Astrocyte of the cerebellum (primary cell): Measurements from ENCODE around the gene TLE5.
"Not testable (repeated sequence)": the region's sequence is repeated elsewhere in the genome, so short reads cannot be mapped to it uniquely, and the experiment has no call there.

Experiments used
- DNase-seq: peaks from one replicate; pipeline ENCODE4 v3.0.0-alpha.2; 2011; ENCODE audit warnings: low read depth
- H3K4me3 ChIP-seq: 2 replicates; pipeline ENCODE4 v1.5.1; 2011; ENCODE audit warnings: mild to moderate bottlenecking, low read depth, low read length, moderate library complexity
- CTCF ChIP-seq: IDR thresholded peaks from 2 replicates; pipeline ENCODE4 v1.5.1; 2012; ENCODE audit warnings: low read length, low read depth, moderate library complexity, mild to moderate bottlenecking; ENCODE audit errors: missing control alignments
- in situ Hi-C: cut with HindIII; loops from 2 replicates; pipeline ENCODE4 v1.10.0; 2017; ENCODE audit warnings: low sequenced_read_pairs

TLE5 gene

DNA sequence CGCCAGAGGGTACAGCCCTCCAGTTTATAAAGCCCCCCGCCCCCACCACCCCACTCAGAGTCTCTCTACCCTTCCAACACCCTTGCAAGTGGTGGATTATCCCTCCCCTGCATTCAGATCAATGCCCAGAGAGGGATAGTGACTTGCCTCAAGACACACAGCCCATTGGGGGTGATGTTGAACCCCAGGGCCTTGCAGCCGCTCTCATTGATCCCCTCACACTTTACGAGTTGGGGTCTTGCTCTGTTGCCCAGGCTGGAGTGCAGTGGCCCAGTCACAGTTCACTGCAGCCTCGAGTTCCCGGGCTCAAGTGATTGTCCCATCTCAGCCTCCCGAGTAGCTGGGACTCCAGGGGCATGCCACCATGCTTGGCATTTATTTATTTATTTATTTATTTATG, 44.4 kb downstream of the TLE5 start:
- H3K4me3 ChIP-seq: no peak overlapping the region
- no peak for DNase-seq
- in situ Hi-C loops: no loop called here
- no peak for TF ChIP-seq CTCF

DNA sequence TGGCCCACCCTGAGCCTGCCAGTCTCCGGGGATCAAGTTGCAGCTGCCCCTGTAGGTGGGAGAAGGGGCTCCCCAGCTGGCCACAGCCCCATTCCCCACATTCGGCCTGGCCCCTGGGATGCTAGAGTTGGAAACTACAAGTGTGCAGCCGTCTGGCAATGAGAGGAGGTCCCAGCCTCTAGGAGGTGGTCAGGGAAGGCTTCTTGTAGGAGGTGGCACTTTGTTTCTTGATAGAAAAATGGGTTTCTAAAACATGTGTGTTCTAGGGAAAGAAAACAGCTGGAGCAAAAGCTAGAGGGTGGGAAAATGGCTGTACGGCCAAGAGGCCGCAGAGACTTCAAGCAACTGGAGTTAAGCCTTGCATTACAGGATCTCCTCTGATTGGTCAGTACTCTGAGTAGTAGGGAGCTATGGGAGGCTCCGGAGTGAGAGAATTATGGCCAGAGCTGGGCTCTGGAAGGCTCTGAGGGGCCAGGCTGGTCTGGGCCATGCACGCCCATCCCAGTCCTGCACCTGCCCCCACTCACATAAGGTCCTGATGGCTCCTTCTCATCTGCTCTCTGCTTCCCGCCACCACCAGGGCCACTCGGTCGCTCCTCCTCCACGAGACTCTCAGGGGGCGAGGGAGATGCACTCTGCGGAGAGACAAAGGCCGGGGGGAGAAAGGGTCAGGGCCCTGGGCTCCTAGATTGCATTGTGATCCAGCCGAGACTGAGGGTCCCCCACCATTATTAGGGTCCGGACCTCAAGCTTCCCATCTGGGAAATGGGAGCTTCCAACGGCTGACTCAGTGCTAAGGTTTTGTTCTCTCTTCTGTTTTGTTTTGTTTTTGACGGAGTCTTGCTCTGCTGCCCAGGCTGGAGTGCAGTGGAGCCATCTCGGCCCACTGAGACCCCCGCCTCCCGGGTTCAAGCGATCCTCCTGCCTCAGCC, 46.9 kb downstream of the TLE5 start:
- in situ Hi-C loops: no loop called here
- TF ChIP-seq CTCF: no peak
- no peak overlapping the region for H3K4me3 ChIP-seq
- no peak for DNase-seq

- H3K4me3 ChIP-seq: no peak overlapping the region
- in situ Hi-C loops: no loop called here
- no peak for TF ChIP-seq CTCF
- DNase-seq: no peak
Measured at GRCh38 chr19:3014135-3014534, 48.2 kb downstream of the TLE5 start.

DNA sequence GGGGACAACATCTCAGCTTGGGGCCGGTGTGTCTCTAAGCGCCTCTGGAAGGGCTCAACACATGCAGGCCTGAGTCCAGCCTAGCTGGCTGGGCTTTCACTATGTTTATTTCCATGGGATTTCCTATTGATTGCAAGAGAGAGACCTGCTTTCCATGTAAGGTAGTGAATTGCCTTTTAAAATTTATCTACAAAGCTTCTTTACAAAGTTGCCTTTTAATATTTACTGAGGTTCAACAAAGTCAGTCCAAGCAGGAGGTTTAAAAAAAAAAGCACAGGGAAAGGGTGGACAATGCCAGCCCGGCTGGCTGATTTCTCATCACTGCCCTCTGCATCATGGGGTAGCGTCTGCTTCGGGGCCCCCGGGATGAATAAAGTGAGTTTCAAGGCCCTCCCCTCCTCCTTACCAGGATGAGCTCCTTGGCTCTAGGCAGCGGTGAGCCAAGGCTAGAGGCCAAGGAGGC, 49.0 kb downstream of the TLE5 start:
- in situ Hi-C loops: no loop called here
- H3K4me3 ChIP-seq: no peak overlapping the region
- DNase-seq: no peak
- no peak for TF ChIP-seq CTCF

DNA sequence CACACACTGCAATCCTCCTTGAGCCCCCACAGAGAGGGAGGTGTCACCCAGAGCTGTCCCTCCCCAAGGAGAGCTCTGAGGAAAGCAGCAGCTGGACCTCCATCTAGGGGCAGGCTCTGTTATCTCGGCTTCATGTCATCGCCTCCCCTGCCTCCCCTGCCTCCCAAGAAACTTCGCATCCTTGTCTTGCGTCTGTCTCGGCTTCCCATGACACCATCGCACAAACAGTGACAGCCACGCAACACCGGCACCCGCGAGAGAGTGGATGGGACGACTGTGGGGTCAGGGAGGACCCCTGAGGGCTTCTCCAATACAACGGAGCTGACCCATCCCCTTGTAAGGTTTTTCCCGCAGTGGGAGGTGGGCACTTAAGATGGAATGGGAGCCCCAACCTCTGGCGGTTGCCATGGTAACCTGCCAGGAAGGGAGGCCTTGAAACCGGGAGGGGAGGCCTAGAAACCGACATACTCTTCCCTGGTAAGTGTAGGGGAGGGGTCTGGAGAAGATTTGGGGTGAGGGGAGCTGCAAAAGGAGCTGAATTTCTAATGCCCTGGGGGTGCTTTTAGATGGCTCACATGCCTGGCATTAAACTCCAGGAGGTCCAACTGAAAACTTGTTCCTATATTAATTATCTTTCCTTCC, 49.6 kb downstream of the TLE5 start:
- no peak overlapping the region for H3K4me3 ChIP-seq

GRCh38 chr19:3012059-3012458, 50.2 kb downstream of the TLE5 start:
- H3K4me3 ChIP-seq, in situ Hi-C loops, DNase-seq: not testable (repeated sequence)

More for the DNA sequence above, 49.6 kb downstream of the TLE5 start:
- no peak for TF ChIP-seq CTCF
- in situ Hi-C loops: no loop called here
- no peak for DNase-seq

DNA sequence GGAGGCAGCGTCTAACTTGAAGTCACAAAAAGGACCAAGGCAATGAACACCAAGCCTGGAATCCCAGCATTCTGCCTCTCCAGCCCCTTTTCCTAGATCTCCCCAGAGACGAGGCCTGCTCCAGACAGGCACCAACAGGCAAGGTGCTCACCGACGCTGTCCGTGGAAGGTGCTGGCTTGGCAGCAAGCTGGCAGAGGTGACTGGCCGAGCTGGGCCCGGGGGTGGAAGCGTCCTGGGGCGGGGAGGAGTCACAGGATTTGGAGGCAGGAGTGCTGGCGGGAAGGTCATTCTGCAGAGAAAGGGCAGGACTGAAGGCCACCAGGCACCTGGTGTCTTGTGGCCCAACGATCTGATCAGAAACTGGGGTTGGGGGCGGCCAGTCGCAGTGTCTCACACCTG, 51.4 kb downstream of the TLE5 start:
- no peak overlapping the region for H3K4me3 ChIP-seq
- TF ChIP-seq CTCF: no peak
- in situ Hi-C loops: no loop called here
- no peak for DNase-seq
